T-helper 2 cell treated with Interferon-gamma antibody and Interleukin-4, amounts not matched to agents 100 ng/mL and 5 ng/mL, for 36 hours (primary cell): Measurements from ENCODE around the gene DOCK6. TPM values are rescaled to one million over a fixed set of nuclear protein-coding genes. Genes with fewer than 3 reads are reported as not detected.
"Not testable (repeated sequence)": the region's sequence is repeated elsewhere in the genome, so short reads cannot be mapped to it uniquely, and the experiment has no call there.

Experiments
- intact Hi-C: fragments of 100-400 bp; cut with micrococcal nuclease; formaldehyde crosslinking; loops from one replicate; pipeline ENCODE4 v1.15.1; 2023
- total RNA-seq: library from RNA; stranded (reverse); gene quantifications from 2 replicates; pipeline ENCODE4 v1.2.3, GENCODE V29; 2022

DOCK6 gene
- total RNA-seq, 1 donor from 2014 or later: 0.16 TPM

DNA sequence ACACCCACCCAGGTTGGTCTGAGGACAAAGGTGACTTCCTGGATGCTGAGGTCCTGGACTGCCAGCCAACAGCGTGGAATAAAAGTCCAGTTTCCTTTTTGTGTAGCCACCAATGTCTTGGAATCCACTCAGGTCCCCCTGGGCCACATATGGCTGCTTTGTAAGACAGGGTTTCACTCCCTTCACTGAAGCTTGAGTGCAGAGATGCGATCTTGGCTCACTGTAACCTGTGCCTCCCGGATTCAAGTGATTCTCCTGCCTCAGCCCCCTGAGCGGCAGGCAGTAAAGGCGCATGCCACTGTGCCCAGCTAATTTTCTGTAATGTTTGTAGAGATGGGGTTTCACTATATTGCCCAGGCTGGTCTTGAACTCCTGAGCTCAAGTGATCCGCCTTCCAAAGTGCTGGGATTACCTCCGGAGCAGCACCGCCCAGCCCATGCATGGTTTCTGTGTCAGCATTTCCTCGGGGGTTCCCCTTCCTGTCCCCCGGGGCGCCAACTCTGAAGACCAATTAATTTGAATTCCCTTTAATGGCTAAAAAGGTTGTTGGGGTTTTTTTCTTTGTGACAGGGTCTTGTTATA is 82.5 kb downstream of the DOCK6 start:
- intact Hi-C loops: no loop called here

DNA sequence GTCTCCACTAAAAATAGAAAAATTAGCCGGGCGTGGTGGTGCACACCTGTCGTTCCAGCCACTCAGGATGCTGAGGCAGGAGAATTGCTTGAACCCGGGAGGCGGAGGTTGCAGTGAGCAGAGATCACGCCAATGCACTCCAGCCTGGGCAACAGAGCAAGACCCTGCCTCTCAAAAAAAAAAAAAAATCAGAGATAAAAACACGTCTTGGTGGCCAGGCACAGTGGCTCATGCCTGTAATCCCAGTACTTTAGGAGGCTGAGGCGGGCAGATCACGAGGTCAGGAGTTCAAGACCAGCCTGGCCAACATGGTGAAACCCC is 83.2 kb downstream of the DOCK6 start:
- intact Hi-C loops: not testable (repeated sequence)

DNA sequence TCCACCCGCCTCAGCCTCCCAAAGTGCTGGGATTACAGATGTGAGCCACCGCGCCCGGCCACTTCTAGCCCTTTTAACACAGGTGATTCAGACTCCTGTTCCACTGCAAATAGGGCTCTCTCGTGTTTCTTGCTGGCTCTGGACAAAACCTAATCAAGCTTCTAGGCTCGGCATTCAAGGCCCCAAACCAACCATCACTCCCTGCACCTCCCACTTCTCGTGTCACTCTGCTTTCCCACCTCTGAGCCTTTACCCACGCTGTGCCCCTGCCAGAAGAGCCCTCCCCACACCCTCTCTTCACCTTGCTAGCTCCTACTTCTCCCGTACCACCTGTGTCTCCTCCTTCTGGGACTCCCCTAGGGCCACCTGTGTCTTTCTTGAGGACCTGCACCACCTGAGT is 84.7 kb downstream of the DOCK6 start:
- intact Hi-C loops: no loop called here

DNA sequence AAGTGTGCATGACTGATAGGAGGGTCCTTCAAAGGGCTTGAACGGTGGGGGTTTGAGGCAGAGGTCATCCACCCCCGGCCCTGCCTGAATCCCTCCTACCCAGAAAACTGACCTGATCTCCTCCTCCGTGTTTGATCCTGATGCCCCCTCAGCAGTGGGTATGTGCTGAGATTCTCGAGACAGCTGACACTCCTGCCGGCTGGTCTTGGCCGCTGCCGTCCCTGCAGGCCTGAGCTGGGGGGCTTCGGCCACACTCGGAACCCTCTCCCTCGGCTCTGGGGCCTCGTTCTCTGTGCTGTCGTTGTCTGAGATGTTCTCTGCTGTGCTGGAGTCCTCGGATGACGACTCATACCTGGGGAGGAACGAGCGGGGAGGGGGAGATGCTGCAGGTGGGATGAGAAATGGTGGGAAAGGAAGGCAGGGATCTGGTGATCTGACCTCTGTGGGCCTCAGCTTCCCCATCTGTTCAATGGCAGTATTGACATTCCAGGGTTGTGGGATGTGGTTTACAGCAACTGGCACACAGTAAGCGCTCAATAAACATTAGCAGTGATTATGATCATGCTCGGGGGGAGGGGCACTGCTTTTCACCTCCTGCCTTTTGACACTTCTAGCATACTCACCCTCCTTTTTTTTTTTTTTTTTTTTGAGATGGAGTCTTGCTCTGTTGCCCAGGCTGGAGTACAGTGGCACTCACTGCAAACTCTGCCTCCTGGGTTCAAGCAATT is 85.7 kb downstream of the DOCK6 start:
- intact Hi-C loops: no loop called here

DNA sequence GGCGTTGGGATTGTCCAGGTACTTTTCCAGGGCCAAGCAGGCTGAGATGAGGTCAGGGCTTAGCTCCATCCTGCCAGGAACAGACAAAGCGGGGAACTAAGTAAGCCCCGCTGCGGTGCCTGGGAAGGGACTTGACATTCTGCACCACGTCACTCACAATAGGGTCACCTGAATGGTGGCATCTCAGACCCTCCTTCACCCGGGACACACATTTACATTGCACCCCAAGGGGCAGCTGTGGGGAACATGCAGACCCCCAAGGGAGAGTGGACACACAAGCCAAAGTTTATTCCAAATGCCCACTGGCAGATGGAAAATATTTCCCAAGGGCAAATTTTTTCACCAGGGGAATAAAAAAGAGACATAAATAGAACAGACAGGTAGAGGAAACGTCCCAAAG is 86.4 kb downstream of the DOCK6 start:
- intact Hi-C loops: no loop called here

GRCh38 chr19:11174336-11174735 is 88.0 kb downstream of the DOCK6 start:
- intact Hi-C loops: no loop called here

- intact Hi-C loops: no loop called here
Measured at GRCh38 chr19:11173516-11174155, 88.7 kb downstream of the DOCK6 start.

GRCh38 chr19:11172576-11172975 is 89.7 kb downstream of the DOCK6 start:
- intact Hi-C loops: no loop called here

- intact Hi-C loops: no loop called here
Measured at GRCh38 chr19:11171144-11171543, 91.2 kb downstream of the DOCK6 start.

GRCh38 chr19:11169896-11170678 is 92.2 kb downstream of the DOCK6 start:
- intact Hi-C loops: no loop called here

- intact Hi-C loops: no loop called here
Measured at GRCh38 chr19:11168568-11168967, 93.8 kb downstream of the DOCK6 start.

- intact Hi-C loops: no loop called here
Measured at GRCh38 chr19:11166281-11167142, 95.8 kb downstream of the DOCK6 start.

DNA sequence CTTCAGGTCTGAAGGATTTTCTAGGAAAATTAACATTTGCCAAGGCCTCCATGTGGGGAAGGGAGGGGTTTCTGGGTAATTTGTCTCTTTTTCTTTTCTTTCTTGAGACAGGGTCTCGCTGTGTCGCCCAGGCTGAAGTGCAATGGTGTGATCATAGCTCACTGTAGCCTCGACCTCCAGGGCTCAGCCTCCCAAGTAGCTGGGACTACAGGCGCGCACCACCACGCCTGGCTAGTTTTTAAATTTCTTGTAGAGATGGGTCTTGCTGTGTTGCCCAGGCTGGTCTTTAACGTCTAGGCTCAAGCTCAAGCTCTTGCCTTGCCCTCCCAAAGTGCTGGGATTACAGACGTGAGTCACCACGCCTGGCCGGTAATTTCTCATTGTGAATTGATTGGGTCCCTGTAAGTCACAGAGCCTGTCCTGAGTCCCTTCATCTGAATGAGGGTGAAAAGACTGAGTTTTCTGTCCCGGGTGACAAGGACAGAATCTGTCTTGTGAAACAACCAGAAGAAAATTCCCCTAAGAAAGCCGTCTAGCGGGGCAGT is 96.8 kb downstream of the DOCK6 start:
- intact Hi-C loops: no loop called here

GRCh38 chr19:11164879-11165406 is 97.4 kb downstream of the DOCK6 start:
- intact Hi-C loops: no loop called here

DNA sequence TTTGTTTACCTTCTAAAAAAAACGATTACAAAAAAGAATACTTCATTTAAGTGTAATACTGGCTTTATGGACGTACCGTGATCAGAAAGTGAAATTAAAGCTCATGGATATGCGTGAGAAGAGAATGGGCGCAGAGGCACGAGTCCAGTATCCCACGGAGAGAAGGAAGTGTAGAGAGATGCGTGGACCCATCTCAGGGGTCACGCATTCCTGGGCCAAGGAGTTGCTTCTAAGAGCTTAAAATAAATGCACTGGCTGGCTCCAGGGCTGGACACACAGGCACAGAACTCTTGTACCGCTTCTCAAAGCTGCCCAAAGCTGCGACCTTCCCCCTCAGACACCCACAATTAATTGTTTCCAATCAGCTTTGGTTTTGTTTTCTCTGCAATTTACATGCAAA is 98.0 kb downstream of the DOCK6 start:
- intact Hi-C loops: no loop called here

DNA sequence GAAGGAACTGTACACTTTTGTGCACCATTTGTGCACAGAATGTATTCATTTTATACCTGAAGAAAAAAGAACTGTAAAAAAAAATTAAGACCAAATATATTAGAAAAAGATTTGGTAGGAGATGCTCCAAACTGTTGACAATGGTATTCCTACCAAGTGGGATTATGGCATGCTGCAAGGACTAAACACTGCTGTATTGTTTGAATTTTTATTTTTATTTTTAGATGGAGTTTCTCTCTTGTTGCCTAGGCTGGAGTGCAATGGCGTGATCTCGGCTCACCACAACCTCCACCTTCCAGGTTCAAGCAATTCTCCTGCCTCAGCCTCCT is 101.9 kb downstream of the DOCK6 start:
- intact Hi-C loops: not testable (repeated sequence)

DNA sequence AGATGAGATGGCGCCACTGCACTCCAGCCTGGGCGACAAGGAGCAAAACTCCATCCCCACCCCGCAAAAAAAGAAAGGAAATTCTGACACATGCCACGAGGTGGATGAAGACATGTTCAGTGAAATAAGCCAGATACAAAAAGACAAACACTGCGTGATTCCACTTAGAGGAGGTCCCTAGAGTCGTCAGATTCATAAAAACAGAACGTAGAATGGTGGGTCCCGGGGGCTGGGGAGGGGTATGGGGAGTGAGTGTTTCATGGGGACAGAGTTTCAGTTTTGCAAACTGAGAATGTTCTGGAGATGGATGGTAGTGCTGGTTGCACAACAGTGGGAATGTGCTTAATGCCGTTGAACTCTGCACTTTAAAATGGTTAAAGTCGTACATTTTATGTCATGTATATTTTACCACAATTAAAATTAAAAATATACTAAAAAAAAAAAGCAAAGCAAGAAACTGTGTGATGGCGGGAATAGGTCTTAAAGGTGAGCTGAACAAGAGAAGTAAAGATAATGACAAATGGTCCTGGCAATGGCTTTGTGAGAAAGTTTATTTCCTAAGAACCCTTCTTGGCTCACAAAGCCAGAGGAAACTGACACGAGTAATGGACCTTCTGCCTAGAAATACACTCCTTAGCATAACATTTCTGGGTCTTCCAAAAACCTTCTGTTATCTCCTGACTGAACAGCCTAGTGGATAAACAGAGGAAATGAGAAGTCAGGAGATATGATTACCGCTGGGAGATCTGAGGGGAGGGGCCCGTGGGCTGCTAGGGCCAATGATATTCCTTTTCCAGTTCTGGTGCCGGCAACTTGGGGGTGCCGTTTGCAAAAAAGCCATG is 102.5 kb downstream of the DOCK6 start:
- intact Hi-C loops: no loop called here

DNA sequence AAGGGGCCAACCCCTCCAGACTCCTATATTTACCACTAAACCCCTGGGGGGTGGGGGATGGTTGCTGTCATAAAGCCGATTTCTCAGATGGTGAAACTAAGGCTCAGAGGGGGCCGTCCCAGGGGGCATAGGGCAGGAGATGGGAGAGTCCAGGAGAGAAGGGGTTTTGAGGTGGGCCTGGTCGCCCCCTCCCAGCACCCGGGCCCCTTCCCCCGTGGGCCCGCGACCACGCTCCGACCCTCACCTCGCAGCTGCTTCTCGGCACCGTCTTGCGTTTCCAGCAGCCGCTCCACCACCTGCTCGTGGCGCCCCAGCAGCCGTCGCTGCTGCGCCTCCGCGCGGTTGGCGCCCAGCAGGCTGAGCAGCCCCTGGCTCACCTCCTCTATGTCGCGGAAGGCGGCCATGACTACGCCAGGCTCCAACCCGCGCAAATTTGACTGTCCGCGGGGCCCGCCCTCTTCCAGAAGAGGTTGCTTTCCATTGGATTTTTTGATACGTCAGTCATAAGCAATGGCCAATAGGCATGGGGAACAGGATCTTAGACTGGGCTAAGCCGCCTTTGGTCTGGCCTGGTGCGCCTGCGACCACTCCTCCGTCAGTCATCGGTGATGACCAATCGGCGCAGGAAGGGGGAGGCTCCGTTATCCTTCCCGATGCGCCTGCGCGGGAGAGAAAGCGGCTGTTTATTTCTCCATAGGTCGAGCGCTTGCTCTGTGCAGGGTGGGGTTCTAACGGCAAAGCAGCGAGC is 106.8 kb downstream of the DOCK6 start, which contains the start of gene SPC24:
TSS of gene SPC24 (minus strand) at position 410 of the 748 bp plus-strand sequence. CDS start at position 404, 6 bp downstream.
- intact Hi-C loops: loop anchor here (1.0 kb wide), 1 partner anchor 42 kb away; the partner anchor contains the start of gene KANK2

GRCh38 chr19:11154683-11155047 is 107.7 kb downstream of the DOCK6 start:
- intact Hi-C loops: loop anchor here (1.0 kb wide), 1 partner anchor 43 kb away; the partner anchor contains the start of gene KANK2
